ENCODE measurements around the gene FGD5.

The FGD5 gene

DNA sequence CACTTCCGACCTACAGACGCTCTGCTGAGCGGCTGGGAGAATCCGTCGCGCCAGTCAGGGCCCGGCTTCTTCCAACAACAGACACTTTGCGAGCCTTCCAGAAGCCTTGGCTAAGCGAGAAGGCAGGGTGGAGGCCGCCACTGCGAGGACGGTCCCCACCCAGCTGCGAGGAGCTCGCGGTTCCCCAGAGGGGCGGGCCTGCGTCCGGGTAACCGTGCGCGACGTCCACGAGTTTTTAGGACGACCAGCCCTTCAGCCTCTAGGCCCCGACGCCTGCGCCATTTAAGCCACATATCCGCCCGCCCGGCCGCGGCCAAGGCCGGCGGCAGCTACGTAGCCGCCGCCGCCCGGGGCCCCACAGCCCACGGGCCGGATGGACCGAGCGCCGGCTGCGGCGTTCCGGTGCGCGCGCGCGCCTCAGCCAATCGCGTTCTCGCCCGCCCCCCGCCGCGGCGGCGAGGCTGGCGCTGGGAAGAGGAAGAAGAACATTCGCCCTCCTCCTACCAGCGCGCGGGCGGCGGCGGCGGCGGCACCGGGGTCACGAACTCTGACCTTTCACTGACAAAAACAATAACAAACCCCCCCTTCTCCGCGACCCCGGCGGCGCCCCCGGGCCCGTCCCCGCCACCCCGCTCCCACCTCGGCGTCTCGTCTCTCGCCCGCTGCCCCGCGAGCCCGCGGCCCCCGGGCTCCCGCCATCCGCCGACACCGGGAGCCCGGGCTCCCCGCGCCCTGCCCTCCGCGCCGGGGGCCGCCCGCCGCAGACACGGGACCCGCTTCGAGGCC lies 128.5 kb downstream of the FGD5 start, which contains the start of gene NR2C2:
NR2C2 (plus strand) TSS at position 484 of the 786 bp plus-strand sequence. CDS start 56,332 bp downstream, outside the sequence.
- peaks cover 12 to 58% of the 10 kb centered on the region in 2 donors for H3K4me1 ChIP-seq (ENCODE audit: control insufficient read depth in 1 of 2, insufficient read depth in 2 of 2, low read length in 2 of 2)
- H3K4me3 ChIP-seq (ENCODE audit: low read depth in 1 of 2, low read length in 2 of 2) = peak within 1 kb of the TSS; percentile 88 to 94
- H3K27ac ChIP-seq (ENCODE audit: low read length) = peak within 1 kb of the TSS; percentile 94
- no peaks in the 10 kb centered on the region for H3K9me3 ChIP-seq (ENCODE audit: control insufficient read depth in 1 of 2, low read length in 2 of 2)
- H3K27me3 ChIP-seq (ENCODE audit: low read depth, low read length) = no peaks in the 10 kb centered on the region
- peaks cover 16 to 18% of the 10 kb centered on the region in 2 donors for H3K36me3 ChIP-seq (ENCODE audit: control insufficient read depth in 1 of 2, insufficient read depth in 2 of 2, low read length in 2 of 2)

DNA sequence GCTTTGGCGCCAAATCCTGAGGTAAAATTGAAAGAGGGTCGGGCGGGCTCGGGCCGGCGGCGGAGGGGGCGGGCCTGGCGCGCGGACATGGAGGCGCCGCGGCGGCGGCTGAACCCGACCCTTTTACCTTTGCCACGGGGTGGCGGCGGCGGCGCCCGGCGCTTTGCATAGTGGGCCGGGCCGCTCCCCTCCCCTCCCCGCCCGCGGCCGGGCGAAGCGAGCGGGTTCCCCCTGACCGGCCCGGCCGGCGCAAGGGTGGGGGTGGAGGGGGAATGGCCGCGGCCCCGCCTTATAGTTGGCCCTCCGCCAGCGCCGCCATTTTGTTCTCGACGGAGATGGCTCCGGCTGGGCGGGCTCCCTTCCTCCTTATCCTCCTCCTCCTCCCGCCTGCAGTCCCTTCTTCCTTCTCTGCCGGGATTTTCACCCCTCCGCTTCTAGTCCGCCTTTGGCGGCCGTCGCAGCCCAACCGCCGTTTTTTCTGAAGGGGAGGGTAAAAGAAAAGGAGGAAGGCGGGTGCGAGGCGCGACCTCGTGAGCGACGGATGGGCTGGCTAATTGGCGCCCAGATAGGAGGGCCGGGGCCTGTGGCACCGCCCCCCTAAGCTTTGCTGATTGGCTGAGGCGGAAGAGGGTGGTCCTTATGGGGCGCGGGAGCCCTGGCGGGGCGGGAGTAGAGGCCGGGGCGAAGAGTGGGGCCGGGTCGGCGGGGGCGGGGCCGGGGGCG lies 129.3 kb downstream of the FGD5 start:
- no peaks in the 10 kb centered on the region for H3K27me3 ChIP-seq (ENCODE audit: low read depth, low read length)
- H3K9me3 ChIP-seq (ENCODE audit: control insufficient read depth in 1 of 2, low read length in 2 of 2) = no peaks in the 10 kb centered on the region
- peak overlapping the region; percentile 65 to 88 for H3K4me3 ChIP-seq (ENCODE audit: low read depth in 1 of 2, low read length in 2 of 2)
- peaks cover 12 to 58% of the 10 kb centered on the region in 2 donors for H3K4me1 ChIP-seq (ENCODE audit: control insufficient read depth in 1 of 2, insufficient read depth in 2 of 2, low read length in 2 of 2)
- H3K36me3 ChIP-seq (ENCODE audit: control insufficient read depth in 1 of 2, insufficient read depth in 2 of 2, low read length in 2 of 2) = peaks cover 16% of the 10 kb centered on the region in 2 donors
- H3K27ac ChIP-seq (ENCODE audit: low read length) = peak overlapping the region; percentile 94

DNA sequence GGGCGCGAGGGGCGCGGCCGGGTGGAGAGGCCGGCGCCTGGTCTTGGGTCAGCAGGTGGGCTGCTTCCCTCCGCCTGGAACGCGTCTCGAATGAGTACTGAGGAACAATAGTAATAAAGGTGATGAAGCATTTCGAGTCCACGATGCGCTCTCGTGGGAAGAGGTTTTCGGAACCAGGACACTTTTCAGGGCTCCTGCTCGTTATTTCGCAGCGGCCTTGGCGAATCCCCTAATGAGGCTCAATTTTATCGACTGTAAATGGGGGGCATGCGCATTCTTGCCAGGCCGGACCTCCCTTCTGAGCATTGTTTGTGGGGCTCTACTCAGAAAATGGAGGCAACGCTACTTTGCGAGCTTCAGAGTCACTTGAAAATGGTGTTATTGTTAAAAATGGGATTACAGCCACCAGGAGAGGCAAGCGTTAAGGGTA lies 129.9 kb downstream of the FGD5 start:
- Histone ChIP-seq H3K36me3 (ENCODE audit: control insufficient read depth in 1 of 2, insufficient read depth in 2 of 2, low read length in 2 of 2) (peaks cover 12 to 16% of the 10 kb centered on the region in 2 donors), H3K4me3 (ENCODE audit: low read depth in 1 of 2, low read length in 2 of 2) (peak overlapping the region; percentile 82 to 88), H3K4me1 (ENCODE audit: control insufficient read depth in 1 of 2, insufficient read depth in 2 of 2, low read length in 2 of 2) (peaks cover 12 to 54% of the 10 kb centered on the region in 2 donors), H3K27ac (ENCODE audit: low read length) (peak overlapping the region; percentile 86), H3K9me3 (ENCODE audit: control insufficient read depth in 1 of 2, low read length in 2 of 2) (no peaks in the 10 kb centered on the region), H3K27me3 (ENCODE audit: low read depth, low read length) (no peaks in the 10 kb centered on the region)

DNA sequence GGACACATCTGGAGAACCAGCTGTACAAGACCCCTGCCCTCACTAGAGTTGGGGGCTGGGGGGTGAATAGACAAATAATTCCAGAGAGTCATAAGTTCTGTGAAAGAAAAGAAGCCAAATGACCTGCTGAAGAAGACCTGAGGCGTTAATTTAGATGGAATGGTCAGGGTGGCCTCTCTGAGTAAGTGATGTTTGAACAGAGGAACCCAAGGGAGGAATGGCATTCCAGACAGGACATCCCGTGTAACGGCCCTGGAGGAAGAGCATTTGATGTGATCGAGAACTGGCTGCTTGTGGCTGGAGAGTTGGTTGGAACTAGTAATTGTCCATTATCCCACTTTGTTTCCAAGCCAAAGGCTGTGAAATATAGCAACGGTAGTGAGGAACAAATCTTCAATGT lies 130.4 kb downstream of the FGD5 start:
- Histone ChIP-seq H3K4me1 (ENCODE audit: control insufficient read depth in 1 of 2, insufficient read depth in 2 of 2, low read length in 2 of 2) (peaks cover 12 to 49% of the 10 kb centered on the region in 2 donors), H3K9me3 (ENCODE audit: control insufficient read depth in 1 of 2, low read length in 2 of 2) (no peaks in the 10 kb centered on the region), H3K27me3 (ENCODE audit: low read depth, low read length) (no peaks in the 10 kb centered on the region), H3K27ac (ENCODE audit: low read length) (peak overlapping the region; percentile 86), H3K4me3 (ENCODE audit: low read depth in 1 of 2, low read length in 2 of 2) (peak overlapping the region; percentile 82 to 88), H3K36me3 (ENCODE audit: control insufficient read depth in 1 of 2, insufficient read depth in 2 of 2, low read length in 2 of 2) (peaks cover 7 to 16% of the 10 kb centered on the region in 2 donors)

DNA sequence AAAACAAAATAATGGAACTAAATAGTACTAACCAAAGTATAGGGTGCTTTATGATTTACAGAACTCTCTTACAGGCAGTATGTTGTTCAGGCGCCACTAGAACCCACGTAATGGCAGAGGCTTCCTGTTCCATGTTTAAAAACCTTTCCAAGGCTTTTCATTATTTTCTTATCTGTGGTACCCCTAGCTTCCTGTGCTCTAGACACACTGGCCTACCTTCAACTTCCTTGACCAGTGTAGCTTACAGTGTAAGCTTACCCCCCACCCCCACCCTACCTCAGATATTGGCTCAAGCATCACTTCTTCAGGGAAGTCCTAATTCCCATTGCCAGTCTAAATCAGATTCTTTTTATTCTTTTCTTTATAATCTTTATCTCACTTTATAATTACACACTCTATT lies 131.5 kb downstream of the FGD5 start:
- H3K27ac ChIP-seq (ENCODE audit: low read length) = no peak overlapping the region
- no peaks in the 10 kb centered on the region for H3K9me3 ChIP-seq (ENCODE audit: control insufficient read depth in 1 of 2, low read length in 2 of 2)
- peaks cover 12 to 41% of the 10 kb centered on the region in 2 donors for H3K4me1 ChIP-seq (ENCODE audit: control insufficient read depth in 1 of 2, insufficient read depth in 2 of 2, low read length in 2 of 2)
- no peak overlapping the region for H3K4me3 ChIP-seq (ENCODE audit: low read depth in 1 of 2, low read length in 2 of 2)
- H3K27me3 ChIP-seq (ENCODE audit: low read depth, low read length) = no peaks in the 10 kb centered on the region
- peaks cover under 1 to 7% of the 10 kb centered on the region in 2 donors for H3K36me3 ChIP-seq (ENCODE audit: control insufficient read depth in 1 of 2, insufficient read depth in 2 of 2, low read length in 2 of 2)

DNA sequence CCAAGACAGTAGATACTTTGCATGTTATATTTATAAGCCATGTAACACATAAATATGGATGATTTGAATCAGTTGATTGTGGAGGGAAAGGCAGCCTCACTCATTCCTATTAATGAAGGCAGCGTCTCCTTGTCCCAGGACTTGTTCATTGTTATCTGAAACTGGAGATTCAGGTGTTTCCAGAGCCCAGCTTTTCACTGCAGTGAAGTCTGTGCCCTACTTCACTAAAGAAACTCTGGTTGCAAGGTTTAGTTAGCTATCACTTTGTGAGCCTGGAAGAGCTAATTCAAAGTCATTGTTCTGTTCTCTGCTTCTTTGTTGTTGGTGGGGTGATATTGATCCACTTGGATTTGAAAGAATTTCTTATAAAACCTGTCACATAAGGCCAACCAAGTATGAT lies 138.4 kb downstream of the FGD5 start:
- Histone ChIP-seq H3K27ac (ENCODE audit: low read length) (no peak overlapping the region), H3K4me3 (ENCODE audit: low read depth in 1 of 2, low read length in 2 of 2) (no peak overlapping the region), H3K36me3 (ENCODE audit: control insufficient read depth in 1 of 2, insufficient read depth in 2 of 2, low read length in 2 of 2) (peaks cover 0 to 5% of the 10 kb centered on the region in 2 donors), H3K27me3 (ENCODE audit: low read depth, low read length) (no peaks in the 10 kb centered on the region), H3K9me3 (ENCODE audit: control insufficient read depth in 1 of 2, low read length in 2 of 2) (no peaks in the 10 kb centered on the region), H3K4me1 (ENCODE audit: control insufficient read depth in 1 of 2, insufficient read depth in 2 of 2, low read length in 2 of 2) (peaks cover 0 to 21% of the 10 kb centered on the region in 2 donors)

DNA sequence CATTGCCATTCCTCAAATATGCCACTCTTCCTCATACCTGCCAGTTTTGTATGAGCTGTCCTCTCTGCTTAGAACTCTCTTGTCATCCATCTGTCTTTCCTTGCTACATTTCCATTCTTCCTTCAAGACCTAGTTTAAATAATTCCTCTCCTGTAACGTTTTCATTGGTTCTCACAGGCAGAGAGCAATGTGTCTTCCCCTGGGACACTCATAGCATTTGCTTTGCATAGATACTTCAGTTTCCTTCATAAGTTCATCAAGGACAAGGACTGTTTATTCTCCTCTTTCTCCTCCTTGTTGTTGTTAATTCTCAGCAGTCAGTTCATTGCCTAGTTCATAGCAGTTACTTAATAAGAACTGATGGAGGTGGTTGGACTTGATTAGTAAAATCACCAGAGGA lies 139.2 kb downstream of the FGD5 start:
- Histone ChIP-seq H3K4me1 (ENCODE audit: control insufficient read depth in 1 of 2, insufficient read depth in 2 of 2, low read length in 2 of 2) (peaks cover 0 to 21% of the 10 kb centered on the region in 2 donors), H3K27me3 (ENCODE audit: low read depth, low read length) (no peaks in the 10 kb centered on the region), H3K9me3 (ENCODE audit: control insufficient read depth in 1 of 2, low read length in 2 of 2) (no peaks in the 10 kb centered on the region), H3K27ac (ENCODE audit: low read length) (no peak overlapping the region), H3K36me3 (ENCODE audit: control insufficient read depth in 1 of 2, insufficient read depth in 2 of 2, low read length in 2 of 2) (peaks cover 5 to 7% of the 10 kb centered on the region in 2 donors), H3K4me3 (ENCODE audit: low read depth in 1 of 2, low read length in 2 of 2) (no peak overlapping the region)

DNA sequence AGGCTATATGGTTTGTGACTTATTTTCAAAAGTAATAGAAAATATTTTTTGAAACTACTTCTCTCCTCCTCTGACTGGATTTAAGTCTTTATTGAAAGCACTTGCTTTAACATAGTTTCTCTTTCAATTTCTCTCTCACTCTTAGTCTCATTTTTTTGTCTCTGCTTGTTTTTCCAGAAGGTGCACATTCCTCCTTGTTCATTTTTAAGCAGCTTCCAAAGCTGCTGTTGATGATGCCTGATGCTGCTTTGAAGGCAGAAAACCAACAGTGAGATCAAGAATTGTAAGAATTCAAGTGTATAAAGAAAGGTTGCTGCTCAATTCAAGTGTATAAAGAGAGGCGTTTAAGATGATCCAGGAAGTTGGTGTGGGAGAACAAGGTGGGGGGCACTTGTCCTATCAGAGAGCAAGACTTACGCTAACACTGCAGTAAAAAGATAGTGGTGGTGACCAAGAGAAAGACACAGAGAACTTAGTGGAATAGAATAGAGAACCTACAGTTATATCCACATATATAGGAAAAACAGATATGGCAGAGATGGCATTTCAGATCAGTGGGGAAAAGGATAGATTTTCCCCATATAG lies 140.7 kb downstream of the FGD5 start:
- H3K4me3 ChIP-seq (ENCODE audit: low read depth in 1 of 2, low read length in 2 of 2) = no peak overlapping the region
- H3K36me3 ChIP-seq (ENCODE audit: control insufficient read depth in 1 of 2, insufficient read depth in 2 of 2, low read length in 2 of 2) = peaks cover 9% of the 10 kb centered on the region in 2 donors

DNA sequence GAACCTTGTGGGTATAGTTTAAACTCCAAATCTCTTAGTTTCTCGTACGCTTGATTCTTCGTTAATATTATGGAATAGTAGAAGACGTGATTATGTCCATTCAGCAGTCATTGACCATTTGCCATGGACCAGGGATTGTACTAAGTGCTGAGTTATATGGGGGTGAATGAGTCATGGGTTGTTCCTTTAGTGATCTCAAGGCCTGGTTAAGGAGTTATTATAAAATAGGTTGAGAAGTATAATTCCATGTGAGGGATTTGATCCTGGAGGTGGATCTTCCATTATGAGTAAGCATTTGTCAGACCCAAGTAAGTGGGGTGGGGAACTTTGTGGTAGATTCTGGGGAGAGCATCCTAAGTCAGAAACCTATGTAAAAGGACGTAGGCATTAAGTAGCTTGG lies 144.0 kb downstream of the FGD5 start:
- Histone ChIP-seq H3K9me3 (ENCODE audit: control insufficient read depth in 1 of 2, low read length in 2 of 2) (no peaks in the 10 kb centered on the region), H3K4me3 (ENCODE audit: low read depth in 1 of 2, low read length in 2 of 2) (no peak overlapping the region), H3K4me1 (ENCODE audit: control insufficient read depth in 1 of 2, insufficient read depth in 2 of 2, low read length in 2 of 2) (peaks cover 0 to 9% of the 10 kb centered on the region in 2 donors), H3K27me3 (ENCODE audit: low read depth, low read length) (no peaks in the 10 kb centered on the region), H3K36me3 (ENCODE audit: control insufficient read depth in 1 of 2, insufficient read depth in 2 of 2, low read length in 2 of 2) (peaks cover 9 to 12% of the 10 kb centered on the region in 2 donors), H3K27ac (ENCODE audit: low read length) (no peak overlapping the region)

More for the DNA sequence above, 140.7 kb downstream of the FGD5 start:
- Histone ChIP-seq H3K9me3 (ENCODE audit: control insufficient read depth in 1 of 2, low read length in 2 of 2) (no peaks in the 10 kb centered on the region), H3K4me1 (ENCODE audit: control insufficient read depth in 1 of 2, insufficient read depth in 2 of 2, low read length in 2 of 2) (peaks cover 0 to 21% of the 10 kb centered on the region in 2 donors), H3K27me3 (ENCODE audit: low read depth, low read length) (no peaks in the 10 kb centered on the region), H3K27ac (ENCODE audit: low read length) (no peak overlapping the region)

DNA sequence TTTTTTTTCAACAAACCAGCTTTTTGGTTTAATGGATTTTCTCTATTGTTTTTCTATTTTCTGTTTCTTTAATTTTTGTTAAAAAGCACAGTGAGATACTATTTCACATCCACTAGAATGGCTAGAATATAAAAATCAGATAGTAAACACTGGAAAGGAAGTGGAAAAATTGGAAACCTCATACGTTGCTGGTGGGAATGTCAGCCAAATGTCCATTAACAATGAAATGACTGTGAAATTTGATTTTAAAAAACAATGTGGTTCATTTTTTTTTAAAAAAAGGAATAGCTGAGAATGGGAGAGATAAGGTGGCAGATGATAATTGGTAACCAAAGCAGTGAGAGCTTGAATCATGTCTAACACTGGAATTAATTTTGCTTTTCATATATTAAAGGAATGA lies 148.5 kb downstream of the FGD5 start:
- Histone ChIP-seq H3K9me3 (ENCODE audit: control insufficient read depth in 1 of 2, low read length in 2 of 2) (no peaks in the 10 kb centered on the region), H3K27me3 (ENCODE audit: low read depth, low read length) (no peaks in the 10 kb centered on the region), H3K36me3 (ENCODE audit: control insufficient read depth in 1 of 2, insufficient read depth in 2 of 2, low read length in 2 of 2) (peaks cover 4 to 14% of the 10 kb centered on the region in 2 donors), H3K4me1 (ENCODE audit: control insufficient read depth in 1 of 2, insufficient read depth in 2 of 2, low read length in 2 of 2) (no peaks in the 10 kb centered on the region), H3K4me3 (ENCODE audit: low read depth in 1 of 2, low read length in 2 of 2) (no peak overlapping the region), H3K27ac (ENCODE audit: low read length) (no peak overlapping the region)

DNA sequence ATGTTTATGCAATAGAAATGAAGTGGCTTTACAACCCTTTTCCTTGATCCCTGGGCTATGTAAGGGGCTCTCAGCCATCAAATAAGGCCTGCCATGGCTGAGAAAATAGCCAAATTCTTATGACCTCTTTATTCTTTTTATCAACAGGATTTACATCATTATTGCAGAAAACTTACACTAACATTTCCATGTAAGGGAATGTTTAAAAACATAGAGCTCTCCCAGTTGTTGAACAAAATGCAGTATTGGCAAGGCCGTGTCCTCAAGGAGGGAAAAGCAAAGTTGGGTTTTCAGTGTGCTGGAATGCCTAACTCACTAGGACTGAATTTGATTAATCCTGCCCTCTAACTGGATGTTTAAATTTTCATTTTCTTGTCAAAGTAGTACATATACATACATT lies 150.9 kb downstream of the FGD5 start:
- Histone ChIP-seq H3K9me3 (ENCODE audit: control insufficient read depth in 1 of 2, low read length in 2 of 2) (no peaks in the 10 kb centered on the region), H3K27ac (ENCODE audit: low read length) (no peak overlapping the region), H3K27me3 (ENCODE audit: low read depth, low read length) (no peaks in the 10 kb centered on the region), H3K36me3 (ENCODE audit: control insufficient read depth in 1 of 2, insufficient read depth in 2 of 2, low read length in 2 of 2) (peaks cover 5 to 11% of the 10 kb centered on the region in 2 donors), H3K4me3 (ENCODE audit: low read depth in 1 of 2, low read length in 2 of 2) (no peak overlapping the region), H3K4me1 (ENCODE audit: control insufficient read depth in 1 of 2, insufficient read depth in 2 of 2, low read length in 2 of 2) (no peaks in the 10 kb centered on the region)
